NCI-H524 (cell line): Measurements from ENCODE around the gene ERP27.

Source experiments
- DNase-seq, 2 experiments: peaks; one replicate each; lab custom pipeline; 2025; lab: John Stamatoyannopoulos, UW

ERP27 gene

DNA sequence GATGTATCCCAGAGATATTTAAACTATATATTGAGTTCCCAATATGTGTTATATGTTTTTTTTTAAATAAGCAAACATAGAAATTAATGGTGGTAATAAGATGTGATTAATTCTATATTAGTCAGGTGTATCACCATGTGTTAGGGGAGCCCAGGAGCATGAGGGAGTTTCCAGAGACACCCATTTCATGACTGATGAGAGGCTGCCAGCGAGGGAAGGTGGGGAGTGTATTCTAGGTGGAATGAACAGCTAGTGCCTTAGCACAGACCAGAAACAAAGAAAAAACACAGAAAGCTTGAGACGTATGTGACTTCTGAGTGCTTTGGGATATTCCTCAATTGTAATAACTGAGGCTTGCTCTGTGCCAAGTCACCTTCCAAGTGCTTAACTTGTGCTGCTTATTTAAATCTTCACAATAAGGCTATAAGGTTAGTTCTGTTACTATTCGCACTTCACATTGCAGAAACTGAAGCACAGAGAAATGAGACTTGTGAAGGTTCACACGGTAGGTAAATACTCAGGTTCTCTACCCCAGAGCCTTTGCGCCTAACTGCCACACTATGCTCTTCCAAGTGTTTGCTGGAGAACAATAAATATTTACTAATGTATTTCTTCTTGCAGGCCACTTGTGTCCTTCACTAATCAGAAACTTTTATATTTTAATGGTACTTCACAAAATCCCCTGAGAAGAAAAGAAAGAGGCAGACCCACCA lies 34.8 kb downstream of the ERP27 start:
- DNase-seq = no peak

- no peak for DNase-seq
Observed at GRCh38 chr12:14902465-14902864, 35.9 kb downstream of the ERP27 start.

GRCh38 chr12:14901228-14901562 lies 37.1 kb downstream of the ERP27 start:
- DNase-seq = no peak

GRCh38 chr12:14900521-14901227 lies 37.7 kb downstream of the ERP27 start:
- DNase-seq = no peak

DNA sequence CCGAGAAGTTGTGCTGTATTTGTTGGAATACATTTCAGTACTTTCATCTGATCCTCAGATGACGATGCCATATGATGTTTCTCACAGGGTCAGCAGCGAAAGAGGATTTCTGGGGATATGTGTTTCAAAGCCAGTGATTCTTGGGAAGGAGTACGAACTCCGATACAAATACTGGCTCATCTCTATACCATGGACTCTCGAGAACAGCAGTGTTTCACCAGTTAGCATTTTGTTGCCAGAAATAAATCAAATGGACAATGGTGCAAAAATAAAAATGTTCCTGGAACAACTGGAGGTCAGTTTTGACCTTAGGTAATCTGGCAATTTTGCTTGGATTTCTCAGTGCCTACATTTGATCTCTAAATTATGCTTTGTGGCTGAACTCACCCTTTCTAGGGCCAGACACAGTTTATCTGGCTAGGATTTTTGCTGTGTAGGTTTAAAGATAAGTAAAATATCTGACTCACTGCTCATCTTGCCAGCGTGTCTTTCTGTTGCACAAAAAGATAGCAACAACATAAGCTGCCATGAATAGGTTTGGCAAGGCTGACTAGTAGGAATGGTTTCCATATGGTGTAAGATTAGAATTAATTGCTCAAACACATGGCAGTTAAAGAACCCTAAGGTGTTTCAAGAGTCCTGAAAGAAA lies 41.7 kb downstream of the ERP27 start:
- DNase-seq = peak in 1 of 2 experiments; percentile 78

DNA sequence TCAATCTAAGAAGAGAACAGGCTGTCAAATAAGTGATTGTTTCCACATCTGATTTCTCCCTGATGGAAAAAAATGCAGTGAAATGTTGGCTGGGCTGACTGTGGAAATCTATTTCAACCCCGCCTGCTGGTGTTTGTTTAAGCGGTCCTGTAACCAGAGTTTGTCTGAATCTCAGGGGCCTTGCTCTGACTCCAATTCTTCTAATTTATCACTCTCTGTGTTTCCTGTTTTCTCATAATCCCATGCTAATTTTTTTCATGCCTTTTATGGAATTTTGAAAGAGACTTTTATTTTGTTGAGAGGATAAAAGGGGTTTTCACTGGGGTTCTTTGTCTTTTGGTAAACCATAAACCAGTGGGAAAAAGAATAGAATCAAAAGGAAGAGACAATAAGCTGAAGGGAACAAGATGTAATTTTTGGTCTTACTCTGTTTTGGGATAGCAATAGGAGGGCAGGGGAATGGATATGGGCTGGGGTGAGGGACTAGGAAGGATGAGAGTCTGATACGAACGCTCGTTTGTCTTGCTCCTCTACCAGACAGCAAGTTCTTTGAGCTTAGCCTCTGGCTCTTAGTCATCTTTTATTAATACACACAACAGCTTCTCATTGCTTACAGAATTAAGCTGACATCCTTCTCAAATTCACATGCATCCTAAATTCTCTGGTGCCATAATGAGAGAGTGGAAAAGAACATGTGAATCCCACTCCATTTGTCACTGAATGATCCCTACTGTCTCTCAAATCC lies 44.7 kb downstream of the ERP27 start:
- DNase-seq = no peak

GRCh38 chr12:14892726-14893505 lies 45.4 kb downstream of the ERP27 start:
- peak in 1 of 2 experiments; percentile 17 for DNase-seq

DNA sequence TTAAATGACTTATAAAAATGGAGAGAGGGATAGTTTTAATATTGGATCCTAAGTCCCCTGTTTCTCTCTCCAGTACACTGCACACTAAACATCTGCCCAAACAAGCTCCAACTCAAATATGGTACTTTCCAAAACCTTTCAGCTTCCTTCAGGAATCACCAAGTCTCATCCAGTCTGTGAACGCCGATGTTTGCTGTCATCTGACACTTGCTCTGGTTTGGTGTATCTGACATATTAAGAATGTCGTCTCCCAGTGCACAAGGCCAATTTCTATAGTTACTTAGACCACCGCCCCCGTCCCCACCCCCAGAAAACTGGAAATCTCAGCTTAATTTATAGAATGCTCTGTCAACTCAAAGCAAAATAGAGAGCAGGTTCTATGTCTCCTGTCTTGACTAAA lies 47.6 kb downstream of the ERP27 start:
- no peak for DNase-seq

DNA sequence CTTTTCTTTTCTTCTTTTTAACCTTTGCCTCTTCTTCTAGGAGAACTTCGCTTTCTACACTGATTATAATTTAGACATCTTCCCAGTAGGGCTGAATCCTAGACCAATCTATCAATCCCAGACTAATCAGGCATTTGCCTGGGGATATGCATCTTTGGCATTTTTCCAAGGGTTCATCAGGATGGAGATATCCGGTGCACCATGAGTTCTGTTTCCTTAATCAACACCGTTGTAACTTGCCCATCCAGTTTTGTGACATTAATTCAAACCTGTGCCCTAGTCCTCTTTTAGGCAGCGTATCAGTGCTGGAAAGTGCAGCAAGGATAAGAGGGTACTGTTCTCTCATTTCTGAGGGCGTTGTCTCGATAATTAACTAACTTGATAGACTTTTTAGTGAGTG lies 52.1 kb downstream of the ERP27 start:
- no peak for DNase-seq

DNA sequence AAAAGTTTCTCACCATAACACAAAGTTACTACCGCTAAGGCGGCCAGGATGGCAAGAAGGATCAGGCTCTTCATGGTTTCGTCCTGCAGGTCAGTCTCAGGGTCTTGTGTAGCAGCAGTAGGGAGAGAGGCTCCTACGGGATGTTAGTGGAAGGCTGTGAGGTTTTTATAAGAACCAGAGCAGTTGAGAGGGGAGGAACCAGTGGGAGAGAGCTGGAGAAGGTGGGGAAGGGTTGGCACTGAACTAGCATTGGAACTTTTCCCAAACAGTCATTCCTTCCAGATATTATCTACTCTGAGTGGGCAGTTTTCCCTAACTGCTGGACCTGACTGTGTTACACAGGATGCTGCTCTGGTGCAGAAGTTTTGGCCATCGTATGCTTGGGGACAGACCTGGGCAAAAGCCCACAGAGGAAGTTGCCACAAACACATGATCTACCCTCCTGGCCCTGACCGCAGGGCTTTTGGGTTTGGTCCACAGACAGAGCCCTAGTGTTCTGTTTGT lies 52.6 kb downstream of the ERP27 start, which contains the start of gene MGP:
MGP (minus strand) TSS at position 137 of the 504 bp plus-strand sequence; CDS start at position 74, 63 bp downstream.
- no peak for DNase-seq

GRCh38 chr12:14884458-14884878 lies 53.9 kb downstream of the ERP27 start:
- DNase-seq = peak; percentile 76 to 90

DNA sequence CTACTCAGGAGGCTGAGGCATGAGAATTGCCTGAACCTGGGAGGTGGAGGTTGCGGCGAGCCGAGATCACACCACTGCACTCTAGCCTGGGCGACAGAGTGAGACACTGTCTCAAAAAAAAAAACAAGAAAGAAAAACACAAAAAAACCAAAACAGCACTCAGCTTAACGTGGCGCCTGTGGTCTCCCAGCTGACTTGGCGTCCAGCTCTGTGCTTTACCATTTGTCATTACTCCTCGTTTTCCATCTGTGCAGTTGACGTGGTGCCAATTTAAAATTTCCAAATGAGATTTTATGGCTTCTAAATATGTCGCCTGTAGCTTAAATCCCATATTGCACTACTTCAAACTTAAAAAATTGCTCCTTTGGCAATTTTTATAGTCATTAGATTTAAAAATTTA lies 54.7 kb downstream of the ERP27 start:
- DNase-seq = peak; percentile 29 to 72

DNA sequence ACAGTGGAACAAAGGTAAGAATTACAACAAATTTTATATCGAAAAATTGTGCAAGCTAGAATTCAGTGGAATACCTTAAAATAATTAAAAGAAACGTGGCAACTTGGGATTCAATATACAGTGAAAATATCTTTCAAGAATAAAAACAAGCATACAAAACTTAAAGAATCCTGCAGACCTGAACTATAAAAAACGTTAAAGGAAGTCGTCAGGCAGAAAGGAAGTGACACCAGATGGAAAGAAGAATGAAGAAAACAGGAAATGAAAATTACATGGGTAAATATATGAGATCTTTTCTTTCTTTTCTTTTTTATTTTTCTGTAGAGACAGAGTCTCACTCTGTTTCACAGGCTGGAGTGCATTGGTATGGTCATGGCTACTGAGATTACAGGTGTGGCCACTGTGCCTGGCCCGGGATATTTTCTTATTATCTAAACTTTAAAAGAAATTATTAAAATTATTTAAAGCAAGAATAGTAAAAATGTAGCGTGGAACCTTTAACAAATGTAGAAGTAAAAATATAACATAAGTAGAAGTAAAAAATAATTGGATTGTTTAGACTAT lies 57.4 kb downstream of the ERP27 start:
- DNase-seq = no peak

DNA sequence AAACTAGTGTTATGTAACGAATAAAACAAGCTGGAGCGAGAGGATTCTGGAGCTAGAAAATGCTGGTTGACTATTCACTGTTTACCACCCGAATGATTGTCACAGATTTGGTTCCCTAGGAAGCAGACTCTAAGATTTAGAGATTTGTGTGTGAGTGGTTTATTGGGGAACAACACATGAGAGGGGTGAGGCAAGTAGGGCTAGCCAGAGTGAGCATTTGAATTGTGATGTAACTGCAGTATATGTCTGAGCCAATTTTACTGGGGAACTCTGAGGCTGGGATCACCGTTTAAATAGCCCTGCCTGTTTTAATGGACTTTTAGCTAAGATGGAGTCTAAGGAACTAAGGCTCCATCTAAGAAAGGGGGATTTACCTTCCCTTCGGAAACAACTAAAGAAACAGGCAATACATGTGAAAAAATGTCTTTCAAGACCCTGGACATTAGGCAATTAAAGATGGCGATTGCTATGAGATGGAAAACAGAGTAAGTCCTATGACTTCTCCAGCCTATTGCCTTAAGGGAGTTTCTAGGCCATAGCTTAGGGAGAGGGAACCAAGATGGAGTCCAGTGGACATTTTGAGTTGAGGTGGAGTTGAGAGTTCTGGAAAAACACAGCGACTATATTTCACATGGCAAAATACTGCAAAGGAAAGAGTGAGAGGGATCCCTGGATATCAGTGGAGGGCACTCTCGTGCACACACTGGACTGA lies 59.0 kb downstream of the ERP27 start:
- DNase-seq = no peak

GRCh38 chr12:14878488-14878887 lies 59.8 kb downstream of the ERP27 start:
- no peak for DNase-seq

- DNase-seq = no peak
Observed at GRCh38 chr12:14876833-14877232, 61.5 kb downstream of the ERP27 start.

GRCh38 chr12:14874882-14875281 lies 63.5 kb downstream of the ERP27 start:
- peak in 1 of 2 experiments; percentile 24 for DNase-seq

DNA sequence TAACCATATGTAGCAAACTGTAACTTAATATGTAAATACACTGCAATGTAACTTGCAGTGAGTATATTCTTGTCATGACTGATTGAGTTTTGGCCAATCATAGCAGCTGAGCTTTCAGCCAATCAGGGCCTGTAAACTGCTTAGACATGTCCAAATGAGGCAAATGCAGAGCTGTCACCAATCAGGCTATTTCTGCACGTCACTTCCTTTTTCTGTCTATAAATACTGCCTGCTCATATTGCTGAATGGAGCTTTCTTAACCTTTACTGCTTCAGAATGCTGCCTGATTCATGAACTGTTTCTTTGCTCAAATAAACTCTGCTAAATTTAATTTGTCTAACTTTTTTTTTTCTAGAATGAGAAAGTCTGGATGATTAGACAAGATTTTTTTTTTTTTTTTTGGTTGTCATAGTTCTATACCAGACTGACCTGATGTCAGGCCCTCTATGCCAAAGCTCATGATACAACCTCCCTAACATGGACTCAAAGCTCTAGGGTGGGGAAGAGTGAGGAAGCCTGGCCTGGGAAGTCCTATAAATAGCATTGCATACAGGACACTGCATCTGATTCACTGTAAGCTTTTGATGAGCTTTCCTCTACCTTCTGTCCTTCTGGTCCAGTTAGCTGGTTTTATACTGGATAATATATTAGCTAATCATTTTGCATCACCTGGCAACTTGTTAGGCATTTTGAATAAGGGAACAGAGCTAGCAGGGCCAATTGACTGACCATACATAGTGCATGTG lies 64.7 kb downstream of the ERP27 start:
- peak; percentile 5 to 77 for DNase-seq

GRCh38 chr12:14871886-14872285 lies 66.5 kb downstream of the ERP27 start:
- no peak for DNase-seq

DNA sequence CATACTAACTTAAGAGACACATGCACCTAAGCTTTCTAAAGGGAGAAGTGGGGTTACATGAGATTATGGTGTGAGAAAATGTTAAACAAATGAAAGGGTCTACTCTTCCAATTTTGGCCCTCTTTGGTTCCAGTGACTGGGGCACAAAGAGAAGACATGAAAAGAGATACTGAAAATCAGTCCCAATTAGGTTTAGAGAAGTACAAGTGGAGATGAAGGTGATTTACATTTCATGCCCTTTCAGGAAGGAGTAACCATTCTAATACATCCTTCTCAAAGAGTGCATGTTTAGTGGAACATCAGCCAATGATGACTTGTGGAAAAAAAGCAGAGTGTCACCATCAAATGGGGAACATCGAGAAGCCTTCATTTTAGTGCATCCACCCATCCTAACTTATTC lies 67.1 kb downstream of the ERP27 start:
- no peak for DNase-seq
